ENCODE results near the gene CNPY1. TPM values are rescaled to one million over a fixed set of nuclear protein-coding genes. Genes with fewer than 3 reads are reported as not detected.

The CNPY1 gene
- total and polyA plus RNA-seq, 9 of the 15 experiments (the other 6 are each of a cell fraction or from before 2014, with no cell fraction given) = not detected

GRCh38 chr7:155506854-155507337 lies 39.5 kb downstream of the CNPY1 start (continued):
- TF ChIP-seq E2F1 (CRISPR knock-in tag; IDR thresholded peaks at IDR 0.05) (no peak), RREB1 (CRISPR knock-in tag; IDR thresholded peaks at IDR 0.05) (no peak), ZSCAN29 (IDR thresholded peaks at IDR 0.05) (no peak), MED1 (CRISPR knock-in tag; IDR thresholded peaks at IDR 0.05; ENCODE audit: borderline replicate concordance) (no peak), RBM15 (IDR thresholded peaks at IDR 0.05; ENCODE audit: insufficient read depth, low read length) (no peak), BMI1 (IDR thresholded peaks at IDR 0.05; ENCODE audit: low read length) (peak; percentile 38; the same call in 1 of the 2 replicates), LEF1 (IDR thresholded peaks at IDR 0.05) (no peak)

All from K562 (cell line).